MM.1S (cell line): ENCODE data around the gene NCKAP5.

Source experiments
- EZH2 ChIP-seq: fragments of 300-600 bp; sonication (generic); optimal IDR thresholded peaks from 2 replicates; pipeline ENCODE3; 2017; ENCODE audit warnings: low read depth, mild to moderate bottlenecking, antibody characterized with exemption, low read length, mixed read lengths
- TF ChIP-seq, protein P1 (sequence below): fragments of 300-600 bp; sonication (generic); IDR thresholded peaks from 2 replicates; pipeline ENCODE4 v1.5.1; 2016; ENCODE audit warnings: antibody characterized with exemption, low read length, mixed read lengths

DNA sequence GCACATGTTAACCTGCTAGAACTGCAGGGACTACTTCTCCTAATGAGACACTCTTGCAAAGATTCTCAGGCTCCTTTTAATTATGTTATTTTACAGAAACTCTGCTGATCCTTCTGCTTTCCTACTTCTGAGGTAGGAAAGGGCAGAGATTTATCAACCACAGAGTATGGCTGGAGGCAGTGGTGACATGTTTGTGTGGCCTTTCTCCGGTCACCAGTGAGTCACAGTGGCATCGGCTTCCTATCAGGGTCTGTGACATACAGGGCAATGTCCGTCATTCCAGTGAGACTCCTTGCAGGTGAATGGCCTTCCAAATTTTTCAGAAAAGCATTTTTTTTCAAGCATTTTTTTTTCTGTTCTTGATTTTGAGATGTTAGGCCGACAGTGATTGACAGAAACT lies 717.6 kb downstream of the NCKAP5 start:
- TF ChIP-seq, protein P1, sequence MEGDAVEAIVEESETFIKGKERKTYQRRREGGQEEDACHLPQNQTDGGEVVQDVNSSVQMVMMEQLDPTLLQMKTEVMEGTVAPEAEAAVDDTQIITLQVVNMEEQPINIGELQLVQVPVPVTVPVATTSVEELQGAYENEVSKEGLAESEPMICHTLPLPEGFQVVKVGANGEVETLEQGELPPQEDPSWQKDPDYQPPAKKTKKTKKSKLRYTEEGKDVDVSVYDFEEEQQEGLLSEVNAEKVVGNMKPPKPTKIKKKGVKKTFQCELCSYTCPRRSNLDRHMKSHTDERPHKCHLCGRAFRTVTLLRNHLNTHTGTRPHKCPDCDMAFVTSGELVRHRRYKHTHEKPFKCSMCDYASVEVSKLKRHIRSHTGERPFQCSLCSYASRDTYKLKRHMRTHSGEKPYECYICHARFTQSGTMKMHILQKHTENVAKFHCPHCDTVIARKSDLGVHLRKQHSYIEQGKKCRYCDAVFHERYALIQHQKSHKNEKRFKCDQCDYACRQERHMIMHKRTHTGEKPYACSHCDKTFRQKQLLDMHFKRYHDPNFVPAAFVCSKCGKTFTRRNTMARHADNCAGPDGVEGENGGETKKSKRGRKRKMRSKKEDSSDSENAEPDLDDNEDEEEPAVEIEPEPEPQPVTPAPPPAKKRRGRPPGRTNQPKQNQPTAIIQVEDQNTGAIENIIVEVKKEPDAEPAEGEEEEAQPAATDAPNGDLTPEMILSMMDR: no peak
- no peak for TF ChIP-seq EZH2
